ENCODE results near the gene JAZF1.

DNA sequence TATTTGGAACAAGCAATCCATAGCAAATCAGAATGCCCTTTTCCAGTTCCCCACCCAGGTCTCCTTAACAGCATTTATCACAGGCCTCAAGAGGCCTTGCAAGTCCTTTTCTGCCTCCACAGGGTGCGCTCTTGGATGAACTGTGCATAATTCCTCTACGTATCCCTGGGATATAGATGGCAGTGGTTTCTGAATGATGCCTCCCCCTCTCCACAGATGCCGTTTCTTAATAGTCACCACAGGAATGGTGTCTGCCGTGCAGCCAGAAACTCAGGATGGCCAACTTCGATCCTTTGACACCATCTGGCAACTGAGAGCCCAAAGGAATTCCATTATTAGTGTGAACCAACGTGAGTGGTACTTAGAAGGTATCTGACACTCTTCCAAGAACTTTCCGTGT, 43.1 kb downstream of the JAZF1 start:
- TF ChIP-seq, protein P1, sequence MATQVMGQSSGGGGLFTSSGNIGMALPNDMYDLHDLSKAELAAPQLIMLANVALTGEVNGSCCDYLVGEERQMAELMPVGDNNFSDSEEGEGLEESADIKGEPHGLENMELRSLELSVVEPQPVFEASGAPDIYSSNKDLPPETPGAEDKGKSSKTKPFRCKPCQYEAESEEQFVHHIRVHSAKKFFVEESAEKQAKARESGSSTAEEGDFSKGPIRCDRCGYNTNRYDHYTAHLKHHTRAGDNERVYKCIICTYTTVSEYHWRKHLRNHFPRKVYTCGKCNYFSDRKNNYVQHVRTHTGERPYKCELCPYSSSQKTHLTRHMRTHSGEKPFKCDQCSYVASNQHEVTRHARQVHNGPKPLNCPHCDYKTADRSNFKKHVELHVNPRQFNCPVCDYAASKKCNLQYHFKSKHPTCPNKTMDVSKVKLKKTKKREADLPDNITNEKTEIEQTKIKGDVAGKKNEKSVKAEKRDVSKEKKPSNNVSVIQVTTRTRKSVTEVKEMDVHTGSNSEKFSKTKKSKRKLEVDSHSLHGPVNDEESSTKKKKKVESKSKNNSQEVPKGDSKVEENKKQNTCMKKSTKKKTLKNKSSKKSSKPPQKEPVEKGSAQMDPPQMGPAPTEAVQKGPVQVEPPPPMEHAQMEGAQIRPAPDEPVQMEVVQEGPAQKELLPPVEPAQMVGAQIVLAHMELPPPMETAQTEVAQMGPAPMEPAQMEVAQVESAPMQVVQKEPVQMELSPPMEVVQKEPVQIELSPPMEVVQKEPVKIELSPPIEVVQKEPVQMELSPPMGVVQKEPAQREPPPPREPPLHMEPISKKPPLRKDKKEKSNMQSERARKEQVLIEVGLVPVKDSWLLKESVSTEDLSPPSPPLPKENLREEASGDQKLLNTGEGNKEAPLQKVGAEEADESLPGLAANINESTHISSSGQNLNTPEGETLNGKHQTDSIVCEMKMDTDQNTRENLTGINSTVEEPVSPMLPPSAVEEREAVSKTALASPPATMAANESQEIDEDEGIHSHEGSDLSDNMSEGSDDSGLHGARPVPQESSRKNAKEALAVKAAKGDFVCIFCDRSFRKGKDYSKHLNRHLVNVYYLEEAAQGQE (IDR thresholded peaks at IDR 0.05; ENCODE audit: insufficient replicate concordance, low read depth), result no peak
- TF ChIP-seq, protein P2, sequence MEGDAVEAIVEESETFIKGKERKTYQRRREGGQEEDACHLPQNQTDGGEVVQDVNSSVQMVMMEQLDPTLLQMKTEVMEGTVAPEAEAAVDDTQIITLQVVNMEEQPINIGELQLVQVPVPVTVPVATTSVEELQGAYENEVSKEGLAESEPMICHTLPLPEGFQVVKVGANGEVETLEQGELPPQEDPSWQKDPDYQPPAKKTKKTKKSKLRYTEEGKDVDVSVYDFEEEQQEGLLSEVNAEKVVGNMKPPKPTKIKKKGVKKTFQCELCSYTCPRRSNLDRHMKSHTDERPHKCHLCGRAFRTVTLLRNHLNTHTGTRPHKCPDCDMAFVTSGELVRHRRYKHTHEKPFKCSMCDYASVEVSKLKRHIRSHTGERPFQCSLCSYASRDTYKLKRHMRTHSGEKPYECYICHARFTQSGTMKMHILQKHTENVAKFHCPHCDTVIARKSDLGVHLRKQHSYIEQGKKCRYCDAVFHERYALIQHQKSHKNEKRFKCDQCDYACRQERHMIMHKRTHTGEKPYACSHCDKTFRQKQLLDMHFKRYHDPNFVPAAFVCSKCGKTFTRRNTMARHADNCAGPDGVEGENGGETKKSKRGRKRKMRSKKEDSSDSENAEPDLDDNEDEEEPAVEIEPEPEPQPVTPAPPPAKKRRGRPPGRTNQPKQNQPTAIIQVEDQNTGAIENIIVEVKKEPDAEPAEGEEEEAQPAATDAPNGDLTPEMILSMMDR (IDR thresholded peaks at IDR 0.05; ENCODE audit: insufficient read depth, low read length), result no peak
- no peak for TF ChIP-seq GABPA (IDR thresholded peaks at IDR 0.05; ENCODE audit: low read depth)
- TF ChIP-seq POLR2AphosphoS5 (IDR thresholded peaks at IDR 0.05; ENCODE audit: low read depth), result no peak

Data from HL-60 (cell line).